Nucleus accumbens (tissue), 56 donors: ENCODE measurements around the gene FAM72C.
"Not testable (repeated sequence)": the region's sequence is repeated elsewhere in the genome, so short reads cannot be mapped to it uniquely, and the experiment has no call there.

Experiments used
- DNase-seq, 56 donors: peaks; one replicate each; lab custom pipeline; 2025; lab: John Stamatoyannopoulos, UW

FAM72C gene

GRCh38 chr1:143918552-143918951 is 53.2 kb downstream of the FAM72C start:
- DNase-seq = not testable (repeated sequence)

- not testable (repeated sequence) for DNase-seq
These were observed 58.1 kb downstream of the FAM72C start for GRCh38 chr1:143913705-143914104.
